HS-5 (cell line): ENCODE measurements around the gene ELOVL1.
"Not testable (repeated sequence)": the region's sequence is repeated elsewhere in the genome, so short reads cannot be mapped to it uniquely, and the experiment has no call there.

Experiments used
- DNase-seq: peaks from one replicate; pipeline ENCODE4 v3.0.0-alpha.2; 2012; ENCODE audit warnings: low read depth

Gene ELOVL1

GRCh38 chr1:43381612-43382011 is 13.8 kb upstream of the ELOVL1 start:
- DNase-seq, result no peak

GRCh38 chr1:43379476-43379875 is 11.7 kb upstream of the ELOVL1 start:
- DNase-seq, result no peak

GRCh38 chr1:43377831-43378230 is 10.0 kb upstream of the ELOVL1 start:
- no peak for DNase-seq

GRCh38 chr1:43376723-43377235 is 9.0 kb upstream of the ELOVL1 start:
- DNase-seq, result no peak

- DNase-seq, result peak; percentile 84
Measured at GRCh38 chr1:43373066-43373940, 5.5 kb upstream of the ELOVL1 start.

- no peak for DNase-seq
Measured at GRCh38 chr1:43372172-43372571, 4.4 kb upstream of the ELOVL1 start.

DNA sequence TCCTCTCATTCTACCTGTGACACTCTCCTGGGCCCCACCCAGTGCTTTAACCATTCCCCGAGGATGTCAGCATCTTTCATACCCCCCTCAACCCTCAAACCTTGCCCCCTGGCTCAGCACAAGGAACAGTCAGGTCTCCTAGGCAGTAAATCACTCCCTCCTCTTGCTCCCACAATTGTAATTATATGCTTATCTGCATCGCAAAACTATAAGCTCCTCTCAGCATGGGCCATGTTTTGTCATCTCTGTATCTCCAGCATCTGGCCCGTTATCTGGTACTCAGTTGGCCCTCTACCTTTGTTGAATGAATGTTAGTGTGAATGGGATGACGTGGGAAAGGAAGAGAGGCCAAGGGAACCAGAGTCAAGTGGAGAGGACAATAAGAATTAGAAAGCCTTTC is 2.8 kb upstream of the ELOVL1 start:
- no peak for DNase-seq

DNA sequence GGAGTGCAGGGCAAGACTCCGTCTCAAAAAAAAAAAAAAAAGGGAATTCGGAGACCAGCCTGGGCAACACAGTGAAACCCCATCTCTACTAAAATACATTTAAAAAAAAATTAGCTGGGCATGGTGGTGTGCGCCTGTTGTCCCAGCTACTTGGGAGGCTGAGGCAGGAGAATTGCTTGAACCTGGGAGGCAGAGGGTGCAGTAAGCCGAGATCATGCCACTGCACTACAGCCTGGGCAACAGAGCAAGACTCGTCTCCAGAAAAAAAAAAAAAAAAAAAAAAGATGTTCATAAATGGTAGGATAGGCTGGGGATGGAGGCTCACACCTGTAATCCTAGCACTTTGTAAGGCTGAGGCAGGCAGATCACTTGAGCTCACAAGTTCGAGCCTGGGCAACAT is 2.0 kb upstream of the ELOVL1 start:
- DNase-seq, result not testable (repeated sequence)

DNA sequence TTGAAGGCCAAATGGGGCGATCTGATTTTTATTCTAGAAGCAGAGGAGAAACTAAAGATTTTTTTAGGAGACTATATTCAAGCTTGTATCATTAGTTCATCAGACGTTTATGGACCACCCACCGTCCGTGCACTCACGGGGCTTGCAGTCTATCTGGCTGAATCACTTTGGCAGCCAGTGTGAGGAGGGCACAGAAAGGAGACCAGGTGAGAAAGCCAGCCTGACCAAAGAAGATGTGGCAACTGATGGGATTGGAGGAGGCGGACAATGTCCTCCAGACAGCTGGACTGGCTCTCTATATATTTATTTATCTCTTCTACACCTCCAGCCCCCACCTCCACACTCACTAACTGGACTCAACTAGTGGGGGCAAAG is 822 bp upstream of the ELOVL1 start:
- DNase-seq, result no peak

GRCh38 chr1:43367026-43367903 is 546 bp downstream of the ELOVL1 start:
- no peak for DNase-seq

DNA sequence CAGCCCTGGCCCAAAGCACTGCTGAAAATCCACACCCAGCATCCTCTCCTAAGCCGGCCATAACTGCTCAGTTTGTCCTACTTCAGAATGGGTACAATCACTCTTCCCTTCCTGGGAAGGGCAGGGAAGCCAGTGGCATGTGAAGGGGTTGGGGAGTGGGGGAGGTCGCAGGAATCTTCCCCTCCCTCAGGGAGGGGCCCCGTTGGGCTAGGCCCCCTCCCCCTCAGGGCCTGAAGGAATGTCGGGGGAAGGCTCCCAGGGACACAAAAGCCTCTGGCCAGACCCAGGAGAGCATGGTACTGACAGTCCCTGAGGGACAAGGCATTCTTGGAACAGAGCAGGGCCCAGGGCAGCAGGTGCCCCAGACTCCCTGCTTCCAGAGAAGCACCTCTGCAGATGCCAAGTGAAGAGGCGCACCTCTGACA is 1.2 kb downstream of the ELOVL1 start:
- no peak for DNase-seq

GRCh38 chr1:43366179-43366578 is 1.6 kb downstream of the ELOVL1 start:
- no peak for DNase-seq

GRCh38 chr1:43365678-43366077 is 2.1 kb downstream of the ELOVL1 start:
- DNase-seq, result no peak

- DNase-seq, result no peak
Measured at GRCh38 chr1:43363935-43364525, 3.8 kb downstream of the ELOVL1 start.

DNA sequence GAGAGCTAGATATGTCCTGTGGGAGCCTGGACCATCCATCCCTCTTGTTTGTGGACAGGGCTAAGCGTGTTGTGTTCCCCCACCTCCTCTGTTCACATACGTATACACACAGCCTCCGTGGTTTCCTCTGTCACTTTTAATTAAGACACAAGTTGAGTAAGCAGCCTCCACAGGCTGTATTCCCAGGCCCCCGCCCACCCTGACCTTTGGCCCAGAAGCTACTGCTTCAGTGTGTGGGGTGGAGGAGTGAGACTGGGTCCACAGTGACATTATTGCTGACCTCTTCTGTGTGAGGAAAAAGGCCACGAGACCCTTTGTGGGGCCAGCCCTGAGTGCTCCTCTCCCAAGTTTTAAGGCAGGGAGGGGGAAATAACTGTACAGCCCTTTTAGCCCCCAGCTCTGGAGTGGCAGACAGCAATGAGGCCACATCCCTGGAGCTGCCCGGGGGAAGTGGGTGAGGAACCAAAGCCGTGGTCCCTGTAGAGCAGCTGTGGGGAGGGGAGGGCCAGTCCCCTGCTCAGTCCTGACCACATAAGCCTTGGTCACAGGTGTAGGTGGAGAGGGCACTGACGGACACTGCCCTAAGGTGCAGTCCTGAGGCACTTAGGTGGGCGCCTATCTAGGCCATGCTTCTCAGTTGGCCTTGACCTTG is 4.4 kb downstream of the ELOVL1 start:
- no peak for DNase-seq

DNA sequence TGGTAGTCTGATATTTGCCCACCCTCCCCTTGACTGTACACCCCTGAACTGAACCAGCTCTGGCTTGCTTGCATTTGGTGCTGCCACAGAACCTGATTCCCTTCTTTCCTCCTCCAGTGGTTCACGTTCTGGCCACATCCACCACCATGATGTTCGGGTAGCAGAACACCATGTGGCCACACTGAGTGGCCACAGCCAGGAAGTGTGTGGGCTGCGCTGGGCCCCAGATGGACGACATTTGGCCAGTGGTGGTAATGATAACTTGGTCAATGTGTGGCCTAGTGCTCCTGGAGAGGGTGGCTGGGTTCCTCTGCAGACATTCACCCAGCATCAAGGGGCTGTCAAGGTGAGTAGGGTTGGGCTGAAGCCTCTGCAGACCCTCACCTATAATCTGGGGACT is 7.2 kb downstream of the ELOVL1 start:
- DNase-seq, result no peak

- DNase-seq, result no peak
Measured at GRCh38 chr1:43359696-43360095, 8.1 kb downstream of the ELOVL1 start.

GRCh38 chr1:43358746-43359693 is 8.8 kb downstream of the ELOVL1 start, which contains the start of gene CDC20:
Gene CDC20, plus strand, starts transcription at chr1:43358981. Its CDS starts 235 bp downstream, at chr1:43359216.
- peak; percentile 93 for DNase-seq

DNA sequence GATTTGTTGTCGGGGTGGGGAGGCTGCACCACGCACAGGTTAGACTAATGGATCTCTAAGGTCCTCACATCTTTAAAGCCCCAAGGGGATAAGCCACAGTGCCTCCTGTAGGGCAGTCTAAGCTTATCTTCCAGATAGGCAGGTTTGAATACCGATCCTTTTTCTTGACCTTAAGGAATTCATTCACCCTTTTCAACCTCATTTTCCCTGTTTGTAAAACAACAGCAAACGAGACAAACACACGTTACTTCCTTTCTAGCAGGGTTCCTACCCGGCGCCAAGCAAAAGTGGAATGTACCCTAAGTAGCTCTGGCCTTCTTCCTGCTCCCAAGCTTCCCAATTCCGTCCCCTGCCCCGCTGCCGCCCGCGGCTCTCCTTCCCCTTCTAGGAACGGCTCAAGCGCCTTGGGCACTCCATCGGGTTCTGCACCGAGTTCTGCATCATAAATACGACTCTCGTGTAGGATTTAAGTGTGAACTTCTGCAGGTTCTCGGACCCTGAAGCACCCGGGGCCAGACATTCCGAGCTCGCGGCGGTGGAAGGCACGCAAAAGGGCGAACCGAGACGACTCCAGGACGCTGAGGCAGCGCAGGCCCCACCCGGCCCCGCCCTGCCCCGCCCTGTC is 9.6 kb downstream of the ELOVL1 start:
- DNase-seq, result peak; percentile 25

DNA sequence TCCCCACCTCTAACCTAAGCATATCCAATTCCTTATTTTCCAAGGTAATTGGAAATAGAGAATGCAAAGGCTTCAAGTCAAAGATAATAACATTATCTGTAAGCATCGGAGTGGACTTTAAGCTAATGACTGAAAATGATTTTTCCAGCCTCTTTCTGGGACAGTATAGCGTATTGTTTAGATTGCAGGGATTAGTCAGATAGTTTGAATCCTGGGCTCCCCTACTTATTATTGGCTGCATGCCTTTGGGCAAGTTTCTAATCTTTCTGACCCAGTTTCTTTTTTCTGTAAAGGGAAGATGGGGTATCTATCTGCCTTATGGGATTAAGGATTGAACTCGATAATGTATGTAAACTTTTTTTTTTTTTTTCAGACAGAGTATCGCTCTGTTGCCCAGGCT is 10.6 kb downstream of the ELOVL1 start:
- no peak for DNase-seq
